Stimulated activated CD4-positive, alpha-beta T cell treated with anti-CD3 and anti-CD28 coated beads, Interleukin-4, amount 100 ng/mL, for 4 hours (primary cell): ENCODE data around the gene TBC1D22A.

Experiments used
- DNase-seq, 2 experiments: peaks; one replicate each; pipeline ENCODE4 v3.0.0-alpha.2; 2020

Gene TBC1D22A

DNA sequence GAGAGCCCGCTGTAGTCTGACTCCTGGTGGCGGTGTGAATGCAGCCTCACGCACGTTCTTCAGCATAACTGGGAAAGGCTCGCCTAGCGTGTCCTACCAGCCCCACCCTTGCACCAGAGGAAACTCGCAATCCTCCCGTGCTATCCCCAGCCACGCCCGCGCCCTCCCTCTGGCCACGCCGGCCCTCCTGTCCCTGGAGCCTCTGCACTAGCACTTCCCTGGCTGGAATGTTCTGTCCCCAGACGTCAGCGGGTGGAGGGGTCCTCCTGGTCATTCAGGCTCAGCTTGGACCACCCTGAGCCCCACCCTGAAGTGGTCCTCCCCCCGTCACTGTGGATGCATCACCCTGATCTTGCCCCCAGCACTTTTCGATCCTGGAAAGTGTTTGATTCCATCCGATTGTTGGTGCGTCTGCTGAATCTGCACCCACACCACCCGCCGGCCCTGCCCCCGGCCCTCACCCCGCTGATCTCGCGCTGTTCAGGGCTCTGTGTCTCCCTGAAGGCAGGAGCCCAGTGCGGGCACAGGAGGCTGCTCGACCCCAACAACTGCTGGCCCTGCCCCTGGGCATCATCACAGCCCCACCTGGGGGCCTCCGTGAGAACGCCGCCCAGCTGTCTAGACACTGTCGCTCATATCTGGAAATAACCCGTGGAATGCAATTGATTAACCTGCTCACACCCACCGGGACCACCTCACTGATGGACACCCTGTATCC lies 437.0 kb downstream of the TBC1D22A start:
- no peak for DNase-seq

DNA sequence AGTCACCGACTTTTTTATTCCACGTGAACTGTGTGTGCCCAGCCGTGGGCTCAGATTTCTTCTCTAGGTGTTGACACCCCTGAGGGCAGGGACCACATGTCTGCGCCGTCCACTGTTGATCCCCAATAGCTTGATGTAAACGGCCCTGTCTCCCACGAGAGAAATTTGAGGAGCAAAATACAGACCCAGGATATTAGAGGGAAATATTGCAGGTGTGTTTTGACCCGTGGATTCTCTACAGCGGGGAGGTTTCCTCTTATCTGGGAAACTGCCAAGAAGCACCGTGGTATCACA lies 437.5 kb downstream of the TBC1D22A start:
- no peak for DNase-seq

- no peak for DNase-seq
Observed at GRCh38 chr22:47200273-47201051, 438.0 kb downstream of the TBC1D22A start.

DNA sequence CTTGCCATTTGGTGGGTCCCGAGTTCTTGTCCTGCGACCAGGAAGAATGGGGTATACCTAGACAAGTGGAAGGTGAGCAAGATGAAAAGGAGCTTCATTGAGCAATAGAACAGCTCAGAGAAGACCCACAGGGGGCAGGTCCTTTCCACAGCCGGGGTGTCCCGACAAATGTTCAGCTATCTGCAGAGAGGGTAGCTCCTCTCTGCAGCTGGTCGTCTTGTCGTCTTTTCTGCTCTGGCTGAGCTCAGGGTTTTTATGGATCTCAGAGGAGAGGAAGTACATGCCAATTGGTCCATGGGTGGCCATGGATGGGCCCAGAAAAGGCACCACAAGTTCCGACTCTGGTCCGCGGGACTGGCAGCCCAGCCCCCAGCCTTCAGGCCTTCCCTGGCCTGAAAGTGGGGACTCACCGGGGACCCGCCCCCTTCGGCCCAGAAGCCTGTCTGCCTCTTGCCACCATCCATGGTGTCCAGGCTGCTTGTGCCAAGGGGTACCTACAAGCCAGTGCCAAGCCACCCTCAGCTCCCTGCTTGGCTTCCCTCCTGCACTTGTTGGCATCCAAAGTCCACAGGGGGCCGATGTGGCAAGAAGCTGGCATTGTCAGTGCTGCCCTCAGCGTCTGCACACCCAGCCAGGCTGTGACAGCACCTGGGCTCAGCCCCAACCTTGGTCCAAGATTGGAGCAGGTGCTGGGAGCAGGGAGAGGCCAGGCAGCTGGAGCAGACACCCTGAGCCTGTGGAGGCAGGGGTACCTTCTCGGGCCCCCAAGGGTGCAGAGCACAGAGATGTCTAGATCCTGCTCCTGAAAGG lies 438.9 kb downstream of the TBC1D22A start:
- no peak for DNase-seq

DNA sequence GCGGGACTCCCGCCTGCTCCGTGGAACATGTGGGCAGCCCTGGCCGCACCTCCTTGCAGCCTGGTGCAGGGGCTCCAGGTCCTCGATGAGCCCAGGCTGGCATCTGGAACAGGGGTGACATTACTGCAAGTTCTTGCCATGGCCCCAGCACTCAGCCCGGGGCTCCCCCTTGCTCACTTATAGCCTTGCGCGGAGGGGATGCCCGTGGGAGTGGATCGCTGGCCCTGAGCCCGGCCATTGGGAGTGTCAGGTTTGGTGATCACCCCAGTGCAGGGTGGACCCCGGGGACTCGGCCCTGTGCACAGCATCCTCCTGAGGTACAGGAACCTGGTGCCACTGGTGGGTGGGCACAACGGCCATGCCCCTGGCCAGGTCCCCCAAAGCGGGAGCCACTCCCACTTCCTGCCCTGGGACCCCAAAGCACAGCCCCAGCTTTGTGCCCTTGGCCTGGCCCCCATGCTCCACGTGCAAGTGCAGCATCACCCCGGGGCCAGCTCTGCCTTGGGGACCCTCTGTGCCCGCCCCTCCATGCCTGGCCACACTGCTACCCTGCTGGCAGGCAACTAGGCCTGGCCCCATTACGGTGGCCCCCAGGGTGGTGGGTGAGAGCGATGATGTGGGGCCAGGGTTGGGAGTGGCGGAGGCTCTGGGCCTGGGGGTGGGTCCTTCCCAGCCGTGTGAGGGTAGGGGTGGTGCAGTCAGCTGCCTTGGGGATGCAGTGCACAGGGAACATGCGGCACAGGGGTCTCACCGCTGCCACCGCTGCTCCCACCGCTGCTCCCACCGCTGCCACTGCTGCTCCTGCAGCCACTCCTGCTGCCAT lies 439.8 kb downstream of the TBC1D22A start:
- DNase-seq: no peak

GRCh38 chr22:47202819-47203553 lies 440.5 kb downstream of the TBC1D22A start:
- DNase-seq: no peak

- no peak for DNase-seq
Observed at GRCh38 chr22:47203554-47203991, 441.1 kb downstream of the TBC1D22A start.

GRCh38 chr22:47204002-47204979 lies 441.8 kb downstream of the TBC1D22A start:
- DNase-seq: no peak

GRCh38 chr22:47205081-47205491 lies 442.6 kb downstream of the TBC1D22A start:
- DNase-seq: no peak

- no peak for DNase-seq
Observed at GRCh38 chr22:47205554-47205953, 443.1 kb downstream of the TBC1D22A start.

DNA sequence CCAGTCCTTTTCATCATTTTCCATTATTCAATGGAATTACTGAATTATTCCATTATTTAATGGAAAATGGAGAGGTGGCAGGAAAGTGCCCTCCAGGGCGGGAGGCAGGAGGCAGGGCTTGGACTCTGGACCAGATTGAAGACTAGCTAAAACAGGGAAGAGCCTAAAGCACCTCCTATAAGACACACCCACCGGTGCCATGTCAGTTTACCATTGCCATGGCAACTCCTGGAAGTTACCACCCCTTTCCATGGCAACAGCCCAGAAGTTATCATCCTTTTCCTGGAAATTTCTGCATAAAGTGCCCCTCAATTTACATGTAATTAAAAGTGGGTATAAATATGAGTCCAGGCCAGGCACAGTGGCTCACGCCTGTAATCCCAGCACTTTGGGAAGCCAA lies 443.7 kb downstream of the TBC1D22A start:
- DNase-seq: no peak

GRCh38 chr22:47206666-47207218 lies 444.3 kb downstream of the TBC1D22A start:
- no peak for DNase-seq

DNA sequence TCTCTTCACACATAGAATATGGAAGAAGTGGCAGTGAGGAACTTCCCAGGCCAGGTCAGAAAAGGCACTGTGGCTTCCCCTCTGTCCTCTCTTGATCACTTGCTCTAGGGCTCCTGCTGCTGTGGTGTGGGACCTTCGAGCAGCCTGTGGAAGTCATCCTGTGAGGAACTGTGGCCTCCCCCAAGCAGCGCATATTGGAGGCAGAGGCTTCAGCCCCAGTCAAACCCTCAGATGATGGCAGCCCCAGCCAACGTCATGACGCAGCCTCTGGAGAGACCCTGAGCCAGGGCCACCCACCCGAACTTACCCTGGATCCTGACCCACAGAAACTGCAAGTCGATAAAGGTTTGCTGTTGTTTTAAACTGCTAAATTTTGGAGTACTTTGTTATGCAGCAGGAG lies 444.9 kb downstream of the TBC1D22A start:
- no peak for DNase-seq

- no peak for DNase-seq
Observed at GRCh38 chr22:47207846-47208554, 445.6 kb downstream of the TBC1D22A start.

DNA sequence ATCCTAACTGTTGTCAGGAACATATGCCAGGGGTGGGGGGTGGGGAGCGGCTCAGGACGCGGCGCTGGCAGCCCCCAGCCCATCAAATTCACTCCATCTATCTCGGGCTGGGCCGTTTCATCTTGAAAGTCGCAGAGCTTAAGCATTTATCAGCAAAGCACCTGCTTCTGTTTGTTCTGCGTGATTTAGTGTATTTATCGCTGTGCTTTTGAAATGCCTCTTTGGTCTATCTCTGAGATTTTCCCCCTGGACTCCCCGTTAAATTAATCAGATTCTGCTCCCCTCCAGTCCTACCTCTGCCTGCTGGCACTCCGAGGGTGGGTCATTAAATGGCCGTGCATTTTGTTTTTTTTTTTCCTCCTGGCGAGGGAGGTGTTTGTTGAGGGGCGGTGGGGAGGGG lies 446.2 kb downstream of the TBC1D22A start:
- no peak for DNase-seq

GRCh38 chr22:47209040-47209514 lies 446.6 kb downstream of the TBC1D22A start:
- DNase-seq: no peak

DNA sequence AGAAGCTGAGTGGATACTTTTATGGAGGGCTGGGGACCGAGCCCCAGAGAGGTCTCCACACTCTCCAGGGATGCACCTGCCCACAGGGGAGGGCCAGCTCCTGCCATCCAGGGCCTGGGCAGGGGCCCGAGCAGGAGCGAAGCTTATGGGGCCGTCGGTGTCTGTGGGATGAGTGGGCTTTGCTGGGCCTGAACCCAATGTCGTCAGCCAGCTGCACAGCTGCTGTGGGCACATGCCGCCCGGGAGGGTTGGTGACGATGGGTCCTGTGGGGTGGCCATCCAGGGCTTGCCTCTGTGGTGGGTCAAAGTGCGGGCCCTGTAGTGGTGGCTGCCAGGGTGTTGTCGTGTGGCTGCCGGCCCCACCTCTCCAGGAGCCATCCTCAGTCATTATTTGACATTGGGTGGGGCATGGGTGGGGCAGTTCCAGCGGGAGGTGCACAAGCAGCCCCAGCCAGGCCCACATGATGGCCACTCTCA lies 447.1 kb downstream of the TBC1D22A start:
- no peak for DNase-seq

- no peak for DNase-seq
Observed at GRCh38 chr22:47210112-47210657, 447.7 kb downstream of the TBC1D22A start.

- no peak for DNase-seq
Observed at GRCh38 chr22:47210686-47211085, 448.2 kb downstream of the TBC1D22A start.
